H1 (cell line): ENCODE measurements around the gene SPATA16. TPM values are rescaled to one million over a fixed set of nuclear protein-coding genes. Genes with fewer than 3 reads are reported as not detected.

Experiments used
- CTCF ChIA-PET: fragments of 300-600 bp; sonication (Branson Sonifier 250); formaldehyde crosslinking; loops from one replicate; lab custom pipeline; 2021; ENCODE audit not compliant: partially characterized antibody; lab: Charles Lee
- POLR2A ChIA-PET: fragments of 300-600 bp; sonication (Branson Sonifier 250); formaldehyde crosslinking; loops from one replicate; lab custom pipeline; 2021; ENCODE audit warnings: inconsistent platforms; ENCODE audit not compliant: partially characterized antibody; lab: Charles Lee
- DNase-seq, 2 experiments: peaks; one replicate each; pipeline versions ENCODE4 v3.0.0 to v3.0.0-alpha.2; 2010 to 2022; ENCODE audit warnings: low spot score in 2 of 2, low read depth in 1 of 2, mixed read lengths in 1 of 2
- FAIRE-seq: peaks from 2 replicates; lab custom pipeline; 2011; peaks lifted over from hg19 to GRCh38; lab: Jason Lieb, UNC
- H2AFZ ChIP-seq: 2 replicates; pipeline ENCODE4 v1.8.1; 2012; ENCODE audit warnings: low read length, inconsistent platforms
- H2AK5ac ChIP-seq: 2 replicates; pipeline ENCODE4 v1.6.1; 2013; ENCODE audit warnings: low read depth, low read length
- H2BK120ac ChIP-seq: replicated peaks from 2 replicates; pipeline ENCODE3; 2013; ENCODE audit warnings: low read depth, low read length, inconsistent platforms
- H2BK12ac ChIP-seq: 2 replicates; pipeline ENCODE4 v1.6.1; 2013; ENCODE audit warnings: low read depth, low read length
- H2BK15ac ChIP-seq: 2 replicates; pipeline ENCODE4 v1.6.1; 2013; ENCODE audit warnings: low read length
- H2BK20ac ChIP-seq: 2 replicates; pipeline ENCODE4 v1.6.1; 2013; ENCODE audit warnings: low read length
- H2BK5ac ChIP-seq: 2 replicates; pipeline ENCODE4 v1.6.1; 2013; ENCODE audit warnings: low read depth, low read length
- H3K14ac ChIP-seq: 2 replicates; pipeline ENCODE4 v1.6.1; 2013; ENCODE audit warnings: inconsistent platforms; ENCODE audit not compliant: insufficient read length
- H3K18ac ChIP-seq: 2 replicates; pipeline ENCODE4 v1.6.1; 2013; ENCODE audit warnings: low read length; ENCODE audit errors: extremely low read depth
- H3K23ac ChIP-seq: 2 replicates; pipeline ENCODE4 v1.6.1; 2013; ENCODE audit warnings: inconsistent platforms; ENCODE audit not compliant: insufficient read length
- H3K23me2 ChIP-seq: 2 replicates; pipeline ENCODE4 v1.6.1; 2013; ENCODE audit warnings: low read depth, low read length
- H3K27ac ChIP-seq: 2 replicates; pipeline ENCODE4 v1.6.1; 2011; ENCODE audit warnings: low read depth, low read length, inconsistent platforms
- H3K27me3 ChIP-seq, 4 experiments: replicated peaks in 1 of 4; 1 replicate in 1 of 4; 2 replicates in 3 of 4; pipeline versions ENCODE4 v1.6.1 to v1.8.1; 2011 to 2013; ENCODE audit warnings: low read length in 3 of 4, mild to moderate bottlenecking in 3 of 4, inconsistent platforms in 2 of 4, mixed read lengths in 2 of 4, moderate library complexity in 1 of 4; ENCODE audit not compliant: control insufficient read depth in 3 of 4, insufficient read depth in 3 of 4; ENCODE audit errors: extremely low read depth in 1 of 4
- H3K36me3 ChIP-seq, 4 experiments: 2 replicates each; pipeline versions ENCODE4 v1.6.1 to v1.8.1; 2011 to 2013; ENCODE audit warnings: mild to moderate bottlenecking in 4 of 4, low read length in 3 of 4, moderate library complexity in 2 of 4, control low read depth in 1 of 4, inconsistent platforms in 1 of 4; ENCODE audit not compliant: insufficient read depth in 4 of 4, control insufficient read depth in 2 of 4
- H3K4ac ChIP-seq: replicated peaks from 2 replicates; pipeline ENCODE3; 2013; ENCODE audit warnings: low read length, low read depth, mixed read lengths, inconsistent platforms; ENCODE audit not compliant: insufficient read length
- H3K4me1 ChIP-seq, 4 experiments: replicated peaks in 1 of 4; 1 replicate in 1 of 4; 2 replicates in 3 of 4; pipeline versions ENCODE4 v1.6.1 to v1.8.1; 2011 to 2013; ENCODE audit warnings: low read length in 3 of 4, inconsistent platforms in 2 of 4, mixed read lengths in 1 of 4; ENCODE audit not compliant: insufficient read depth in 4 of 4, control insufficient read depth in 3 of 4
- H3K4me2 ChIP-seq, 2 experiments: 2 replicates each; pipeline versions ENCODE4 v1.6.1 to v1.8.1; 2011 to 2013; ENCODE audit warnings: low read depth in 2 of 2, low read length in 2 of 2, control low read depth in 1 of 2, inconsistent platforms in 1 of 2, mild to moderate bottlenecking in 1 of 2; ENCODE audit not compliant: insufficient read depth in 1 of 2
- H3K4me3 ChIP-seq, 4 experiments: fragments of 200-600, 300-600 bp in 1 of 4; sonication (generic), shearing (Covaris generic), sonication (Bioruptor Twin) in 1 of 4; 2 replicates each; pipeline versions ENCODE4 v1.5.1 to v1.8.1; 2011 to 2016; ENCODE audit warnings: low read length in 4 of 4, low read depth in 3 of 4, control low read depth in 2 of 4, inconsistent platforms in 2 of 4, mild to moderate bottlenecking in 2 of 4, mixed read lengths in 1 of 4, moderate library complexity in 1 of 4; ENCODE audit not compliant: insufficient read depth in 2 of 4; ENCODE audit errors: extremely low read depth in 1 of 4
- H3K56ac ChIP-seq: replicated peaks from 2 replicates; pipeline ENCODE3; 2013; ENCODE audit warnings: low read depth, mild to moderate bottlenecking, mixed read lengths, low read length, inconsistent platforms; ENCODE audit not compliant: insufficient read length
- H3K79me1 ChIP-seq: 2 replicates; pipeline ENCODE4 v1.6.1; 2013; ENCODE audit warnings: low read depth, low read length, control low read depth
- H3K79me2 ChIP-seq, 2 experiments: 2 replicates each; pipeline versions ENCODE4 v1.6.1 to v1.8.1; 2012 to 2013; ENCODE audit warnings: low read length in 2 of 2, mild to moderate bottlenecking in 2 of 2, inconsistent platforms in 1 of 2; ENCODE audit not compliant: insufficient read depth in 2 of 2, control insufficient read depth in 1 of 2
- H3K9ac ChIP-seq, 4 experiments: replicated peaks in 1 of 4; 1 replicate in 1 of 4; 2 replicates in 3 of 4; pipeline versions ENCODE4 v1.6.1 to v1.8.1; 2011 to 2013; ENCODE audit warnings: low read depth in 3 of 4, low read length in 3 of 4, control low read depth in 2 of 4, mild to moderate bottlenecking in 2 of 4, moderate library complexity in 2 of 4, inconsistent platforms in 1 of 4; ENCODE audit errors: extremely low read depth in 1 of 4
- H3K9me3 ChIP-seq, 2 experiments: 2 replicates each; pipeline versions ENCODE4 v1.6.1 to v1.8.1; 2012 to 2013; ENCODE audit warnings: mild to moderate bottlenecking in 2 of 2, moderate library complexity in 2 of 2, control low read depth in 1 of 2, inconsistent platforms in 1 of 2, low read depth in 1 of 2, low read length in 1 of 2, mixed read lengths in 1 of 2; ENCODE audit not compliant: insufficient read depth in 2 of 2
- H4K20me1 ChIP-seq, 2 experiments: replicated peaks in 1 of 2; 2 replicates each; pipeline versions ENCODE3 to v1.8.1; 2011 to 2013; ENCODE audit warnings: inconsistent platforms in 2 of 2, low read length in 2 of 2, mild to moderate bottlenecking in 1 of 2; ENCODE audit not compliant: insufficient read depth in 2 of 2, control insufficient read depth in 1 of 2
- H4K5ac ChIP-seq: 2 replicates; pipeline ENCODE4 v1.6.1; 2013; ENCODE audit warnings: low read length, low read depth, mixed read lengths, inconsistent platforms; ENCODE audit not compliant: insufficient read length
- H4K8ac ChIP-seq: 2 replicates; pipeline ENCODE4 v1.8.0; 2013; ENCODE audit warnings: mild to moderate bottlenecking, moderate library complexity, low read length, inconsistent platforms; ENCODE audit not compliant: insufficient read depth; ENCODE audit errors: extremely low read depth
- H4K91ac ChIP-seq: replicated peaks from 2 replicates; pipeline ENCODE3; 2013; ENCODE audit warnings: low read length, mixed read lengths, inconsistent platforms; ENCODE audit not compliant: insufficient read length
- BACH1 ChIP-seq: IDR thresholded peaks from 2 replicates; pipeline ENCODE4 v1.6.1; 2012; ENCODE audit warnings: low read length, improper control_type of control experiment
- BCL11A ChIP-seq, 2 experiments: IDR thresholded peaks; one replicate each; pipeline ENCODE4 v1.6.1; 2011; ENCODE audit warnings: low read depth in 2 of 2, low read length in 2 of 2, mild to moderate bottlenecking in 2 of 2
- CBX8 ChIP-seq: fragments of 300-800, 300-1000 bp; sonication (generic); IDR thresholded peaks from 2 replicates; pipeline ENCODE4 v1.7.1; 2016; ENCODE audit warnings: low read depth, low read length, borderline replicate concordance
- E2F6 ChIP-seq: IDR thresholded peaks from 2 replicates; pipeline ENCODE4 v1.6.1; 2012; ENCODE audit warnings: inconsistent platforms
- EP300 ChIP-seq, 2 experiments: IDR thresholded peaks; 1 replicate in 1 of 2; 2 replicates in 1 of 2; pipeline ENCODE4 v1.6.1; 2011 to 2012; ENCODE audit warnings: low read depth in 2 of 2, low read length in 2 of 2, mild to moderate bottlenecking in 2 of 2, borderline replicate concordance in 1 of 2, inconsistent platforms in 1 of 2, moderate library complexity in 1 of 2
- EZH2 ChIP-seq: fragments of 200-600 bp; sonication (generic); IDR thresholded peaks from 2 replicates; pipeline ENCODE4 v1.7.1; 2012; ENCODE audit warnings: low read depth, mild to moderate bottlenecking, moderate library complexity, low read length, inconsistent platforms; ENCODE audit not compliant: severe bottlenecking
- GTF2F1 ChIP-seq: IDR thresholded peaks from 2 replicates; pipeline ENCODE4 v1.6.1; 2012; ENCODE audit warnings: low read depth, low read length, improper control_type of control experiment, borderline replicate concordance
- KDM4A ChIP-seq: IDR thresholded peaks from one replicate; pipeline ENCODE4 v1.7.1; 2012; ENCODE audit warnings: low read depth, mild to moderate bottlenecking, moderate library complexity, low read length, inconsistent platforms; ENCODE audit not compliant: severe bottlenecking
- POU5F1 ChIP-seq: IDR thresholded peaks from 2 replicates; pipeline ENCODE4 v1.6.1; 2011; ENCODE audit warnings: low read depth, mild to moderate bottlenecking, low read length, moderate library complexity
- TAF1 ChIP-seq: IDR thresholded peaks from 2 replicates; pipeline ENCODE4 v1.6.1; 2011; ENCODE audit warnings: mild to moderate bottlenecking, low read depth, low read length
- TAF7 ChIP-seq: optimal IDR thresholded peaks from 2 replicates; pipeline ENCODE3; 2011; ENCODE audit warnings: low read depth, mild to moderate bottlenecking, inconsistent platforms, low read length, moderate library complexity, borderline replicate concordance
- TCF12 ChIP-seq: IDR thresholded peaks from 2 replicates; pipeline ENCODE4 v1.6.1; 2011; ENCODE audit warnings: low read depth, mild to moderate bottlenecking, low read length
- WGBS, 2 experiments: shearing (Covaris generic) in 1 of 2; methylation state at CpG; one replicate each; pipeline versions ENCODE4 v1.1.6 to v1.1.7; 2013 to 2015; ENCODE audit warnings: low lambda C conversion rate in 2 of 2, mixed read lengths in 2 of 2, inconsistent platforms in 1 of 2, low coverage in 1 of 2, missing lambda C conversion rate in 1 of 2; ENCODE audit not compliant: insufficient replicate concordance in 2 of 2, insufficient coverage in 1 of 2, insufficient read length in 1 of 2; ENCODE audit errors: extremely low coverage in 1 of 2, missing lambda C conversion rate in 1 of 2; 5-methylcytosine and 5-hydroxymethylcytosine counted together
- polyA plus RNA-seq, 7 experiments: library from polyadenylated mRNA; depleted of rRNA in 3 of 7; stranded (reverse) in 5 of 7; unstranded in 2 of 7; fragments of >200 nt in 5 of 7; fragments of 200-250 nt in 2 of 7; gene quantifications; 1 replicate in 5 of 7; 2 replicates in 1 of 7; 4 replicates in 1 of 7; pipeline versions ENCODE4 v1.2.1 to v1.2.3, GENCODE V29; 2011 to 2013; ENCODE audit warnings: missing spikeins in 2 of 7, mixed read lengths in 2 of 7
- total RNA-seq: library from RNA; stranded (reverse); fragmentation: NEBNext Ultra II Directional; extraction: Animal tissue kit (Norgen Biotek cat#: 25700); gene quantifications from 2 replicates; pipeline ENCODE4 v1.2.1, GENCODE V29; 2021

The SPATA16 gene
- total and polyA plus RNA-seq, 2 of the 8 experiments (the other 6 are each of a cell fraction or from before 2014, with no cell fraction given), result 0.05 to 2.7 TPM

DNA sequence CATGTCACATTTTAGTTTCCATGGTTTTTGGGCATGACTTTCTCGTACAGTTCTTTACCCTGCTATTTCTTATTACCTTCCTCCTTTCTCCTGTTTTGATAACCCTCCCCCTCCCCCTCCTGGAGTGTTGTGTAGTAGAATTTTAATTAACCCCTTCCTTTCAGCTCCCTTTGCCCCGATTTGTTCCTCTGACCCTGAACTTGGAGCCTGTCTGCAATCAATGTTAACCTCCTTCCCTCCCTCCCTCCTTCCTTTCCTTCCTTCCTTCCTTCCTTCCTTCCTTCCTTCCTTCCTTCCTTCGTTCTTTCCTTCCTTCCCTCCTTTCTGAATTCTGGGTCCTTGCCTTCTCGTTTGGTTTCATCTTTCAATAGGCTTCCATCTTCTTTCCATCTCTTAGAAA lies 300.1 kb downstream of the SPATA16 start:
- no peak overlapping the region for H3K23ac ChIP-seq
- no peak overlapping the region for H2BK20ac ChIP-seq
- H4K20me1 ChIP-seq, result no peaks in the 10 kb centered on the region
- H3K36me3 ChIP-seq, result no peaks in the 10 kb centered on the region
- no peak for TF ChIP-seq TAF1
- TF ChIP-seq GTF2F1, result no peak
- no peak for TF ChIP-seq BCL11A (IDR thresholded peaks at IDR 0.05; ENCODE audit: low read depth in 2 of 2, low read length in 2 of 2)
- no peak for TF ChIP-seq TAF7
- no peak for TF ChIP-seq TCF12
- no peak for TF ChIP-seq E2F6
- TF ChIP-seq CBX8, result no peak
- no peak for TF ChIP-seq EZH2
- TF ChIP-seq KDM4A, result no peak
- TF ChIP-seq POU5F1, result no peak
- TF ChIP-seq EP300 (IDR thresholded peaks at IDR 0.05; ENCODE audit: borderline replicate concordance in 1 of 2, low read depth in 2 of 2, low read length in 2 of 2), result no peak
- no peak for TF ChIP-seq BACH1
- no peak overlapping the region for H3K14ac ChIP-seq
- H3K79me2 ChIP-seq, result no peaks in the 10 kb centered on the region
- DNase-seq (no peak), FAIRE-seq (no peak)
- H3K4ac ChIP-seq, result no peak overlapping the region
- H2AK5ac ChIP-seq, result no peak overlapping the region
- no peaks in the 10 kb centered on the region for H3K27me3 ChIP-seq
- no peak overlapping the region for H2BK5ac ChIP-seq
- H3K9me3 ChIP-seq, result no peaks in the 10 kb centered on the region
- peaks cover 1% of the 10 kb centered on the region; the same call in 1 of the 2 replicates for H3K23me2 ChIP-seq
- H3K9ac ChIP-seq, result no peak overlapping the region
- H4K5ac ChIP-seq, result no peak overlapping the region
- H3K79me1 ChIP-seq, result no peaks in the 10 kb centered on the region
- H4K8ac ChIP-seq, result no peak overlapping the region
- H3K56ac ChIP-seq, result no peak overlapping the region
- H2BK15ac ChIP-seq, result no peak overlapping the region
- no peak overlapping the region for H3K27ac ChIP-seq
- peaks cover 0 to 4% (median 1%) of the 10 kb centered on the region in 4 experiments; a peak in 2 of 7 replicates for H3K4me1 ChIP-seq
- H2BK12ac ChIP-seq, result no peak overlapping the region
- H2AFZ ChIP-seq, result 0 out of 2 replicates have a peak overlapping the region, but pooled peaks have one; percentile 36
- ChIA-PET CTCF (no interaction called here), POLR2A (no interaction called here)
- no peak overlapping the region for H2BK120ac ChIP-seq
- 74% methylated on average over 4 of the region's 4 CpGs; no CpG with 5 or more reads in 1 of the 2 experiments for WGBS, 2 experiments
- H3K18ac ChIP-seq, result no peak overlapping the region
- no peak overlapping the region for H4K91ac ChIP-seq
- H3K4me2 ChIP-seq, result no peak overlapping the region
- no peak overlapping the region for H3K4me3 ChIP-seq
